ENCODE results near the gene ST14.
"Not testable (repeated sequence)": the region's sequence is repeated elsewhere in the genome, so short reads cannot be mapped to it uniquely, and the experiment has no call there.

ST14 gene

GRCh38 chr11:130192845-130193267, 33.3 kb downstream of the ST14 start:
- no peaks in the 10 kb centered on the region for H3K4me1 ChIP-seq (ENCODE audit: control insufficient read depth, insufficient read depth, low read length)
- H3K9ac ChIP-seq (ENCODE audit: low read length): no peak overlapping the region
- no peak for DNase-seq (ENCODE audit: low read depth)
- H3K9me3 ChIP-seq (ENCODE audit: control insufficient read depth, low read length): no peaks in the 10 kb centered on the region
- no peak overlapping the region for H3K4me3 ChIP-seq (ENCODE audit: low read length)
- H3K27me3 ChIP-seq (replicated peaks; ENCODE audit: control insufficient read depth, insufficient read depth, low read length): no peaks in the 10 kb centered on the region
- H3K36me3 ChIP-seq (ENCODE audit: control insufficient read depth, insufficient read depth, low read length, severe bottlenecking): no peaks in the 10 kb centered on the region

GRCh38 chr11:130193551-130193950, 34.0 kb downstream of the ST14 start:
- DNase-seq (ENCODE audit: low read depth); H3K27me3 ChIP-seq (replicated peaks; ENCODE audit: control insufficient read depth, insufficient read depth, low read length); H3K4me3 ChIP-seq (ENCODE audit: low read length); H3K36me3 ChIP-seq (ENCODE audit: control insufficient read depth, insufficient read depth, low read length, severe bottlenecking); H3K9me3 ChIP-seq (ENCODE audit: control insufficient read depth, low read length); H3K9ac ChIP-seq (ENCODE audit: low read length); H3K4me1 ChIP-seq (ENCODE audit: control insufficient read depth, insufficient read depth, low read length): not testable (repeated sequence)

GRCh38 chr11:130194241-130195023, 34.9 kb downstream of the ST14 start:
- no peak overlapping the region for H3K4me3 ChIP-seq (ENCODE audit: low read length)
- DNase-seq (ENCODE audit: low read depth): no peak
- no peaks in the 10 kb centered on the region for H3K27me3 ChIP-seq (replicated peaks; ENCODE audit: control insufficient read depth, insufficient read depth, low read length)
- H3K9ac ChIP-seq (ENCODE audit: low read length): no peak overlapping the region
- H3K9me3 ChIP-seq (ENCODE audit: control insufficient read depth, low read length): no peaks in the 10 kb centered on the region
- H3K4me1 ChIP-seq (ENCODE audit: control insufficient read depth, insufficient read depth, low read length): no peaks in the 10 kb centered on the region
- no peaks in the 10 kb centered on the region for H3K36me3 ChIP-seq (ENCODE audit: control insufficient read depth, insufficient read depth, low read length, severe bottlenecking)

- Histone ChIP-seq H3K4me1 (ENCODE audit: control insufficient read depth, insufficient read depth, low read length) (no peaks in the 10 kb centered on the region), H3K9me3 (ENCODE audit: control insufficient read depth, low read length) (peaks cover 10% of the 10 kb centered on the region), H3K4me3 (ENCODE audit: low read length) (no peak overlapping the region), H3K9ac (ENCODE audit: low read length) (no peak overlapping the region), H3K36me3 (ENCODE audit: control insufficient read depth, insufficient read depth, low read length, severe bottlenecking) (no peaks in the 10 kb centered on the region), H3K27me3 (replicated peaks; ENCODE audit: control insufficient read depth, insufficient read depth, low read length) (peaks cover 14% of the 10 kb centered on the region)
- DNase-seq (ENCODE audit: low read depth): no peak
These were observed 37.9 kb downstream of the ST14 start for GRCh38 chr11:130197386-130198035.

- H3K27me3 ChIP-seq (replicated peaks; ENCODE audit: control insufficient read depth, insufficient read depth, low read length): peaks cover 19% of the 10 kb centered on the region
- no peaks in the 10 kb centered on the region for H3K36me3 ChIP-seq (ENCODE audit: control insufficient read depth, insufficient read depth, low read length, severe bottlenecking)
- H3K9me3 ChIP-seq (ENCODE audit: control insufficient read depth, low read length): peaks cover 10% of the 10 kb centered on the region
- DNase-seq (ENCODE audit: low read depth): no peak
- no peak overlapping the region for H3K4me3 ChIP-seq (ENCODE audit: low read length)
- H3K9ac ChIP-seq (ENCODE audit: low read length): no peak overlapping the region
- no peaks in the 10 kb centered on the region for H3K4me1 ChIP-seq (ENCODE audit: control insufficient read depth, insufficient read depth, low read length)
These were observed 38.7 kb downstream of the ST14 start for GRCh38 chr11:130198292-130198691.

- H3K9ac ChIP-seq (ENCODE audit: low read length): no peak overlapping the region
- no peaks in the 10 kb centered on the region for H3K36me3 ChIP-seq (ENCODE audit: control insufficient read depth, insufficient read depth, low read length, severe bottlenecking)
- no peaks in the 10 kb centered on the region for H3K4me1 ChIP-seq (ENCODE audit: control insufficient read depth, insufficient read depth, low read length)
- peaks cover 10% of the 10 kb centered on the region for H3K9me3 ChIP-seq (ENCODE audit: control insufficient read depth, low read length)
- no peak overlapping the region for H3K4me3 ChIP-seq (ENCODE audit: low read length)
- DNase-seq (ENCODE audit: low read depth): no peak
- H3K27me3 ChIP-seq (replicated peaks; ENCODE audit: control insufficient read depth, insufficient read depth, low read length): peaks cover 22% of the 10 kb centered on the region
These were observed 39.4 kb downstream of the ST14 start for GRCh38 chr11:130198964-130199363.

GRCh38 chr11:130199792-130200191, 40.2 kb downstream of the ST14 start:
- no peaks in the 10 kb centered on the region for H3K4me1 ChIP-seq (ENCODE audit: control insufficient read depth, insufficient read depth, low read length)
- DNase-seq (ENCODE audit: low read depth): no peak
- H3K4me3 ChIP-seq (ENCODE audit: low read length): no peak overlapping the region
- no peak overlapping the region for H3K9ac ChIP-seq (ENCODE audit: low read length)
- peaks cover 10% of the 10 kb centered on the region for H3K9me3 ChIP-seq (ENCODE audit: control insufficient read depth, low read length)
- peaks cover 27% of the 10 kb centered on the region for H3K27me3 ChIP-seq (replicated peaks; ENCODE audit: control insufficient read depth, insufficient read depth, low read length)
- no peaks in the 10 kb centered on the region for H3K36me3 ChIP-seq (ENCODE audit: control insufficient read depth, insufficient read depth, low read length, severe bottlenecking)

GRCh38 chr11:130201026-130201425, 41.4 kb downstream of the ST14 start:
- Histone ChIP-seq H3K9me3 (ENCODE audit: control insufficient read depth, low read length) (peaks cover 10% of the 10 kb centered on the region), H3K36me3 (ENCODE audit: control insufficient read depth, insufficient read depth, low read length, severe bottlenecking) (no peaks in the 10 kb centered on the region), H3K27me3 (replicated peaks; ENCODE audit: control insufficient read depth, insufficient read depth, low read length) (peaks cover 30% of the 10 kb centered on the region), H3K4me1 (ENCODE audit: control insufficient read depth, insufficient read depth, low read length) (no peaks in the 10 kb centered on the region), H3K4me3 (ENCODE audit: low read length) (no peak overlapping the region), H3K9ac (ENCODE audit: low read length) (no peak overlapping the region)
- DNase-seq (ENCODE audit: low read depth): no peak

- Histone ChIP-seq H3K9me3 (ENCODE audit: control insufficient read depth, low read length) (peaks cover 10% of the 10 kb centered on the region), H3K27me3 (replicated peaks; ENCODE audit: control insufficient read depth, insufficient read depth, low read length) (peaks cover 30% of the 10 kb centered on the region), H3K36me3 (ENCODE audit: control insufficient read depth, insufficient read depth, low read length, severe bottlenecking) (no peaks in the 10 kb centered on the region), H3K4me3 (ENCODE audit: low read length) (no peak overlapping the region), H3K4me1 (ENCODE audit: control insufficient read depth, insufficient read depth, low read length) (no peaks in the 10 kb centered on the region), H3K9ac (ENCODE audit: low read length) (no peak overlapping the region)
- no peak for DNase-seq (ENCODE audit: low read depth)
These were observed 42.6 kb downstream of the ST14 start for GRCh38 chr11:130202009-130202817.

- Histone ChIP-seq H3K27me3 (replicated peaks; ENCODE audit: control insufficient read depth, insufficient read depth, low read length) (peaks cover 30% of the 10 kb centered on the region), H3K9me3 (ENCODE audit: control insufficient read depth, low read length) (peaks cover 10% of the 10 kb centered on the region), H3K4me1 (ENCODE audit: control insufficient read depth, insufficient read depth, low read length) (no peaks in the 10 kb centered on the region), H3K9ac (ENCODE audit: low read length) (no peak overlapping the region), H3K4me3 (ENCODE audit: low read length) (no peak overlapping the region), H3K36me3 (ENCODE audit: control insufficient read depth, insufficient read depth, low read length, severe bottlenecking) (no peaks in the 10 kb centered on the region)
- no peak for DNase-seq (ENCODE audit: low read depth)
These were observed 43.5 kb downstream of the ST14 start for GRCh38 chr11:130202818-130203689.
